Liver (tissue), 9 donors: ENCODE measurements around the gene ZNF408. TPM values are rescaled to one million over a fixed set of nuclear protein-coding genes. Genes with fewer than 3 reads are reported as not detected.

ENCODE experiments used
- DNase-seq: peaks from one replicate; pipeline ENCODE4 v3.0.0-alpha.2; 2017; ENCODE audit warnings: low spot score
- H3K27ac ChIP-seq, 2 donors: one replicate each; pipeline ENCODE4 v1.7.0; 2013; ENCODE audit warnings: inconsistent platforms in 2 of 2, low read length in 2 of 2, control low read depth in 1 of 2, low read depth in 1 of 2, mild to moderate bottlenecking in 1 of 2
- H3K27me3 ChIP-seq, 4 donors: one replicate each; pipeline versions ENCODE4 v1.6.1 to v1.7.0; 2013; ENCODE audit warnings: low read length in 3 of 4, inconsistent platforms in 1 of 4, mild to moderate bottlenecking in 1 of 4, moderate library complexity in 1 of 4; ENCODE audit not compliant: control insufficient read depth in 4 of 4, insufficient read depth in 4 of 4
- H3K36me3 ChIP-seq, 4 donors: one replicate each; pipeline versions ENCODE4 v1.6.1 to v1.7.0; 2013; ENCODE audit warnings: low read length in 3 of 4, mild to moderate bottlenecking in 3 of 4, low read depth in 1 of 4, moderate library complexity in 1 of 4; ENCODE audit not compliant: control insufficient read depth in 4 of 4, insufficient read depth in 3 of 4
- H3K4me1 ChIP-seq, 4 donors: one replicate each; pipeline versions ENCODE4 v1.6.1 to v1.7.0; 2013; ENCODE audit warnings: low read length in 3 of 4, mild to moderate bottlenecking in 3 of 4, moderate library complexity in 1 of 4; ENCODE audit not compliant: control insufficient read depth in 4 of 4, insufficient read depth in 4 of 4
- H3K4me3 ChIP-seq, 3 donors: one replicate each; pipeline versions ENCODE4 v1.6.1 to v1.7.0; 2013; ENCODE audit warnings: low read length in 3 of 3, control low read depth in 1 of 3, low read depth in 1 of 3, mild to moderate bottlenecking in 1 of 3
- H3K9ac ChIP-seq, 2 donors: one replicate each; pipeline ENCODE4 v1.7.0; 2013; ENCODE audit warnings: low read length in 2 of 2, mild to moderate bottlenecking in 2 of 2, moderate library complexity in 2 of 2, control low read depth in 1 of 2, low read depth in 1 of 2
- H3K9me3 ChIP-seq, 4 donors: one replicate each; pipeline versions ENCODE4 v1.6.1 to v1.7.0; 2013; ENCODE audit warnings: low read length in 3 of 4; ENCODE audit not compliant: control insufficient read depth in 4 of 4
- EGR1 ChIP-seq, 2 donors: IDR thresholded peaks; 2 replicates each; pipeline ENCODE4 v1.6.1; 2016 to 2018; ENCODE audit warnings: antibody characterized with exemption in 2 of 2, low read depth in 2 of 2
- FOXA1 ChIP-seq: IDR thresholded peaks from 2 replicates; pipeline ENCODE4 v1.6.1; 2016; ENCODE audit warnings: antibody characterized with exemption
- FOXA2 ChIP-seq: IDR thresholded peaks from 2 replicates; pipeline ENCODE4 v1.6.1; 2016; ENCODE audit warnings: antibody characterized with exemption
- GABPA ChIP-seq, 2 donors: IDR thresholded peaks in 1 of 2; conservative IDR thresholded peaks in 1 of 2; 2 replicates each; pipeline ENCODE4 v1.6.1; 2016; ENCODE audit warnings: antibody characterized with exemption in 2 of 2, mild to moderate bottlenecking in 1 of 2, moderate library complexity in 1 of 2
- HNF4A ChIP-seq, 2 donors: conservative IDR thresholded peaks; 2 replicates each; pipeline ENCODE4 v1.6.1; 2016; ENCODE audit warnings: antibody characterized with exemption in 2 of 2, mild to moderate bottlenecking in 2 of 2
- HNF4G ChIP-seq: IDR thresholded peaks from 2 replicates; pipeline ENCODE4 v1.6.1; 2016; ENCODE audit warnings: antibody characterized with exemption
- JUND ChIP-seq, 2 donors: IDR thresholded peaks; 2 replicates each; pipeline ENCODE4 v1.6.1; 2016; ENCODE audit warnings: antibody characterized with exemption in 2 of 2
- NR2F2 ChIP-seq: IDR thresholded peaks from 2 replicates; pipeline ENCODE4 v1.6.1; 2016; ENCODE audit warnings: antibody characterized with exemption
- RAD21 ChIP-seq, 2 donors: IDR thresholded peaks; 2 replicates each; pipeline ENCODE4 v1.6.1; 2016; ENCODE audit warnings: antibody characterized with exemption in 2 of 2, mild to moderate bottlenecking in 2 of 2
- RXRA ChIP-seq, 2 donors: IDR thresholded peaks; 2 replicates each; pipeline ENCODE4 v1.6.1; 2017 to 2018; ENCODE audit warnings: antibody characterized with exemption in 2 of 2, mild to moderate bottlenecking in 1 of 2
- SP1 ChIP-seq: IDR thresholded peaks from 2 replicates; pipeline ENCODE4 v1.6.1; 2018; ENCODE audit warnings: antibody characterized with exemption, mild to moderate bottlenecking
- TAF1 ChIP-seq: conservative IDR thresholded peaks from 2 replicates; pipeline ENCODE4 v1.6.1; 2016; ENCODE audit warnings: antibody characterized with exemption, mild to moderate bottlenecking
- YY1 ChIP-seq: IDR thresholded peaks from 2 replicates; pipeline ENCODE4 v1.6.1; 2016; ENCODE audit warnings: antibody characterized with exemption, mild to moderate bottlenecking
- WGBS: extraction: QIAGEN DNeasy Blood & Tissue Kit; methylation state at CpG from one replicate; pipeline ENCODE4 v1.1.7; 2013; 5-methylcytosine and 5-hydroxymethylcytosine counted together
- polyA plus RNA-seq, 2 donors: library from polyadenylated mRNA; stranded (reverse) in 1 of 2; unstranded in 1 of 2; fragments of 200-250 nt in 1 of 2; fragments of >200 nt in 1 of 2; fragmentation: Nextera tagmentation in 1 of 2; extraction: Ambion mirVana in 1 of 2; gene quantifications; one replicate each; pipeline versions ENCODE4 v1.2.1 to v1.2.3, GENCODE V29; 2013 to 2015
- total RNA-seq, 2 donors: library from RNA; depleted of rRNA; stranded (reverse); fragments of >200 nt; gene quantifications; one replicate each; pipeline ENCODE4 v1.2.3, GENCODE V29; 2014
- TF ChIP-seq, protein P1 (sequence below): IDR thresholded peaks from 2 replicates; pipeline ENCODE4 v1.6.1; 2016; ENCODE audit warnings: antibody characterized with exemption, mild to moderate bottlenecking
- TF ChIP-seq, protein P2 (sequence below): IDR thresholded peaks from 2 replicates; pipeline ENCODE4 v1.6.1; 2016; ENCODE audit warnings: antibody characterized with exemption
- TF ChIP-seq, protein P3 (sequence below): IDR thresholded peaks from 2 replicates; pipeline ENCODE4 v1.6.1; 2016; ENCODE audit warnings: antibody characterized with exemption
- TF ChIP-seq, protein P4 (sequence below): fragments of 150-350 bp; IDR thresholded peaks from 2 replicates; pipeline ENCODE4 v1.5.1; 2017; ENCODE audit warnings: improper control_type of control experiment, low read depth, low read length; ENCODE audit not compliant: missing input control
- TF ChIP-seq, protein P5 (sequence below): IDR thresholded peaks from 2 replicates; pipeline ENCODE4 v1.6.1; 2016; ENCODE audit warnings: antibody characterized with exemption
- donor health status: healthy.
- donor health status: healthy.
- donor health status: healthy.
- donor health status: healthy.
- donor health status: healthy.

The ZNF408 gene
- total and polyA plus RNA-seq, 4 donors: 3.4 to 8.4 (median 5.5) TPM

DNA sequence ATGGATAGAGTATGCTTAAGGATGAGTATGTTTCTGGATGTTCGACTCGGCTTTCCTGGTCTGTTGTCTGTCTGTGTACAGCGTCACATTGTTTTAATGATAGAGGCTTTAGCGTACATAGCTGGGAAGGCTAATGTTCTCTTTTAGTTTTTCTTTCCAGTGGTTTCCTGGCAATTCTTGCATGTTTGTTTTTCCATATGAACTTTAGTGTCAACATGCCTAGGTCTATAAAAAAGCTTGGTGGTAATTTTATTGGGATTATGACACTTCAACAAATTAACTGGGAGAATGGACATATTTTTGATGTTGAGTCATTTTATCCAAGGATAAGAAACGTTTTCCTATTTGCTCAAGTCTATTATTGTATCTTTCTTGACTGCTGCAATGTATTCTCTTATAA lies 35.8 kb downstream of the ZNF408 start:
- peaks cover 0 to 10% (median 2%) of the 10 kb centered on the region in 4 donors for H3K4me1 ChIP-seq
- whole genome bisulfite sequencing: 54% methylated on average over 5 of the region's 5 CpGs
- no peak overlapping the region for H3K9ac ChIP-seq
- H3K9me3 ChIP-seq: no peaks in the 10 kb centered on the region
- no peak for DNase-seq
- peak overlapping the region; percentile 55 to 63 for H3K27ac ChIP-seq
- H3K36me3 ChIP-seq: peaks cover 16 to 62% (median 44%) of the 10 kb centered on the region in 4 donors
- TF ChIP-seq, protein P1, sequence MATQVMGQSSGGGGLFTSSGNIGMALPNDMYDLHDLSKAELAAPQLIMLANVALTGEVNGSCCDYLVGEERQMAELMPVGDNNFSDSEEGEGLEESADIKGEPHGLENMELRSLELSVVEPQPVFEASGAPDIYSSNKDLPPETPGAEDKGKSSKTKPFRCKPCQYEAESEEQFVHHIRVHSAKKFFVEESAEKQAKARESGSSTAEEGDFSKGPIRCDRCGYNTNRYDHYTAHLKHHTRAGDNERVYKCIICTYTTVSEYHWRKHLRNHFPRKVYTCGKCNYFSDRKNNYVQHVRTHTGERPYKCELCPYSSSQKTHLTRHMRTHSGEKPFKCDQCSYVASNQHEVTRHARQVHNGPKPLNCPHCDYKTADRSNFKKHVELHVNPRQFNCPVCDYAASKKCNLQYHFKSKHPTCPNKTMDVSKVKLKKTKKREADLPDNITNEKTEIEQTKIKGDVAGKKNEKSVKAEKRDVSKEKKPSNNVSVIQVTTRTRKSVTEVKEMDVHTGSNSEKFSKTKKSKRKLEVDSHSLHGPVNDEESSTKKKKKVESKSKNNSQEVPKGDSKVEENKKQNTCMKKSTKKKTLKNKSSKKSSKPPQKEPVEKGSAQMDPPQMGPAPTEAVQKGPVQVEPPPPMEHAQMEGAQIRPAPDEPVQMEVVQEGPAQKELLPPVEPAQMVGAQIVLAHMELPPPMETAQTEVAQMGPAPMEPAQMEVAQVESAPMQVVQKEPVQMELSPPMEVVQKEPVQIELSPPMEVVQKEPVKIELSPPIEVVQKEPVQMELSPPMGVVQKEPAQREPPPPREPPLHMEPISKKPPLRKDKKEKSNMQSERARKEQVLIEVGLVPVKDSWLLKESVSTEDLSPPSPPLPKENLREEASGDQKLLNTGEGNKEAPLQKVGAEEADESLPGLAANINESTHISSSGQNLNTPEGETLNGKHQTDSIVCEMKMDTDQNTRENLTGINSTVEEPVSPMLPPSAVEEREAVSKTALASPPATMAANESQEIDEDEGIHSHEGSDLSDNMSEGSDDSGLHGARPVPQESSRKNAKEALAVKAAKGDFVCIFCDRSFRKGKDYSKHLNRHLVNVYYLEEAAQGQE: no peak
- peak; percentile 69 to 76 for TF ChIP-seq EGR1 (IDR thresholded peaks at IDR 0.05; ENCODE audit: low read depth in 2 of 2)
- TF ChIP-seq YY1: peak; percentile 43
- TF ChIP-seq, protein P2, sequence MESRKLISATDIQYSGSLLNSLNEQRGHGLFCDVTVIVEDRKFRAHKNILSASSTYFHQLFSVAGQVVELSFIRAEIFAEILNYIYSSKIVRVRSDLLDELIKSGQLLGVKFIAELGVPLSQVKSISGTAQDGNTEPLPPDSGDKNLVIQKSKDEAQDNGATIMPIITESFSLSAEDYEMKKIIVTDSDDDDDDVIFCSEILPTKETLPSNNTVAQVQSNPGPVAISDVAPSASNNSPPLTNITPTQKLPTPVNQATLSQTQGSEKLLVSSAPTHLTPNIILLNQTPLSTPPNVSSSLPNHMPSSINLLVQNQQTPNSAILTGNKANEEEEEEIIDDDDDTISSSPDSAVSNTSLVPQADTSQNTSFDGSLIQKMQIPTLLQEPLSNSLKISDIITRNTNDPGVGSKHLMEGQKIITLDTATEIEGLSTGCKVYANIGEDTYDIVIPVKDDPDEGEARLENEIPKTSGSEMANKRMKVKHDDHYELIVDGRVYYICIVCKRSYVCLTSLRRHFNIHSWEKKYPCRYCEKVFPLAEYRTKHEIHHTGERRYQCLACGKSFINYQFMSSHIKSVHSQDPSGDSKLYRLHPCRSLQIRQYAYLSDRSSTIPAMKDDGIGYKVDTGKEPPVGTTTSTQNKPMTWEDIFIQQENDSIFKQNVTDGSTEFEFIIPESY: no peak
- peak; percentile 40 to 48 for TF ChIP-seq HNF4A (conservative IDR thresholded peaks at IDR 0.05)
- no peak for TF ChIP-seq NR2F2
- TF ChIP-seq SP1: peak; percentile 78
- TF ChIP-seq, protein P3, sequence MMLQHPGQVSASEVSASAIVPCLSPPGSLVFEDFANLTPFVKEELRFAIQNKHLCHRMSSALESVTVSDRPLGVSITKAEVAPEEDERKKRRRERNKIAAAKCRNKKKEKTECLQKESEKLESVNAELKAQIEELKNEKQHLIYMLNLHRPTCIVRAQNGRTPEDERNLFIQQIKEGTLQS: peak; percentile 59
- peak; percentile 7 to 32 for TF ChIP-seq RAD21 (IDR thresholded peaks at IDR 0.05)
- TF ChIP-seq JUND (IDR thresholded peaks at IDR 0.05): peak in 1 of 2 donors; percentile 25
- peak; percentile 92 for TF ChIP-seq FOXA2
- TF ChIP-seq RXRA (IDR thresholded peaks at IDR 0.05): peak; percentile 68
- no peak for TF ChIP-seq GABPA (IDR thresholded peaks at IDR 0.05 in 1 of 2, conservative IDR thresholded peaks at IDR 0.05 in 1 of 2)
- TF ChIP-seq, protein P4, sequence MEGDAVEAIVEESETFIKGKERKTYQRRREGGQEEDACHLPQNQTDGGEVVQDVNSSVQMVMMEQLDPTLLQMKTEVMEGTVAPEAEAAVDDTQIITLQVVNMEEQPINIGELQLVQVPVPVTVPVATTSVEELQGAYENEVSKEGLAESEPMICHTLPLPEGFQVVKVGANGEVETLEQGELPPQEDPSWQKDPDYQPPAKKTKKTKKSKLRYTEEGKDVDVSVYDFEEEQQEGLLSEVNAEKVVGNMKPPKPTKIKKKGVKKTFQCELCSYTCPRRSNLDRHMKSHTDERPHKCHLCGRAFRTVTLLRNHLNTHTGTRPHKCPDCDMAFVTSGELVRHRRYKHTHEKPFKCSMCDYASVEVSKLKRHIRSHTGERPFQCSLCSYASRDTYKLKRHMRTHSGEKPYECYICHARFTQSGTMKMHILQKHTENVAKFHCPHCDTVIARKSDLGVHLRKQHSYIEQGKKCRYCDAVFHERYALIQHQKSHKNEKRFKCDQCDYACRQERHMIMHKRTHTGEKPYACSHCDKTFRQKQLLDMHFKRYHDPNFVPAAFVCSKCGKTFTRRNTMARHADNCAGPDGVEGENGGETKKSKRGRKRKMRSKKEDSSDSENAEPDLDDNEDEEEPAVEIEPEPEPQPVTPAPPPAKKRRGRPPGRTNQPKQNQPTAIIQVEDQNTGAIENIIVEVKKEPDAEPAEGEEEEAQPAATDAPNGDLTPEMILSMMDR: no peak
- no peak for TF ChIP-seq TAF1
- peak; percentile 77 for TF ChIP-seq FOXA1
- TF ChIP-seq HNF4G: no peak
- TF ChIP-seq, protein P5, sequence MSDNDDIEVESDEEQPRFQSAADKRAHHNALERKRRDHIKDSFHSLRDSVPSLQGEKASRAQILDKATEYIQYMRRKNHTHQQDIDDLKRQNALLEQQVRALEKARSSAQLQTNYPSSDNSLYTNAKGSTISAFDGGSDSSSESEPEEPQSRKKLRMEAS: no peak
- no peak overlapping the region for H3K4me3 ChIP-seq
- H3K27me3 ChIP-seq: no peaks in the 10 kb centered on the region
